Keratinocyte (primary cell): Measurements from ENCODE around the gene PLXNB1. TPM values are rescaled to one million over a fixed set of nuclear protein-coding genes. Genes with fewer than 3 reads are reported as not detected.

Experiments used
- DNase-seq: peaks from one replicate; pipeline ENCODE4 v3.0.0-alpha.2; 2011; ENCODE audit warnings: low read depth, missing footprints, low spot score
- FAIRE-seq: peaks from 2 replicates; lab custom pipeline; 2011; peaks lifted over from hg19 to GRCh38; lab: Jason Lieb, UNC
- H2AFZ ChIP-seq: 2 replicates; pipeline ENCODE4 v1.6.0; 2012; ENCODE audit warnings: low read length, control low read depth, inconsistent platforms; ENCODE audit not compliant: control insufficient read depth
- H3K27ac ChIP-seq: 2 replicates; pipeline ENCODE4 v1.5.1; 2011; ENCODE audit warnings: low read length; ENCODE audit not compliant: control insufficient read depth, insufficient read depth
- H3K27me3 ChIP-seq: 3 replicates; pipeline ENCODE4 v1.6.0; 2011; ENCODE audit warnings: low read length; ENCODE audit not compliant: control insufficient read depth, insufficient read depth; ENCODE audit errors: extremely low read depth
- H3K36me3 ChIP-seq, 2 experiments: 2 replicates in 1 of 2; 3 replicates in 1 of 2; pipeline ENCODE4 v1.5.1; 2011; ENCODE audit warnings: low read length in 2 of 2, mild to moderate bottlenecking in 1 of 2; ENCODE audit not compliant: control insufficient read depth in 2 of 2, insufficient read depth in 2 of 2; ENCODE audit errors: extremely low read depth in 1 of 2
- H3K4me1 ChIP-seq: 3 replicates; pipeline ENCODE4 v1.5.1; 2011; ENCODE audit warnings: low read length; ENCODE audit not compliant: control insufficient read depth, insufficient read depth; ENCODE audit errors: extremely low read depth
- H3K4me2 ChIP-seq: 3 replicates; pipeline ENCODE4 v1.6.0; 2011; ENCODE audit warnings: low read depth, low read length; ENCODE audit not compliant: control insufficient read depth, insufficient read depth; ENCODE audit errors: extremely low read depth
- H3K4me3 ChIP-seq, 3 experiments: fragments of 200-600 bp in 1 of 3; sonication (generic) in 1 of 3; 2 replicates in 2 of 3; 3 replicates in 1 of 3; pipeline ENCODE4 v1.5.1; 2011 to 2016; ENCODE audit warnings: low read length in 3 of 3, mild to moderate bottlenecking in 3 of 3, control low read depth in 2 of 3, inconsistent platforms in 1 of 3, low read depth in 1 of 3, mixed read lengths in 1 of 3, mixed run types in 1 of 3, moderate library complexity in 1 of 3; ENCODE audit not compliant: control insufficient read depth in 2 of 3, insufficient read depth in 2 of 3; ENCODE audit errors: extremely low read depth in 1 of 3
- H3K79me2 ChIP-seq: 2 replicates; pipeline ENCODE4 v1.6.0; 2012; ENCODE audit warnings: low read length; ENCODE audit not compliant: control insufficient read depth, insufficient read depth
- H3K9ac ChIP-seq: 3 replicates; pipeline ENCODE4 v1.6.0; 2011; ENCODE audit warnings: low read length; ENCODE audit not compliant: control insufficient read depth, insufficient read depth; ENCODE audit errors: extremely low read depth
- H3K9me1 ChIP-seq: 3 replicates; pipeline ENCODE4 v1.6.0; 2011; ENCODE audit warnings: low read length; ENCODE audit not compliant: control insufficient read depth, insufficient read depth; ENCODE audit errors: extremely low read depth
- H3K9me3 ChIP-seq: 2 replicates; pipeline ENCODE4 v1.5.1; 2012; ENCODE audit warnings: low read depth, low read length; ENCODE audit not compliant: control insufficient read depth
- H4K20me1 ChIP-seq: 3 replicates; pipeline ENCODE4 v1.6.0; 2011; ENCODE audit warnings: low read length; ENCODE audit not compliant: control insufficient read depth, insufficient read depth; ENCODE audit errors: extremely low read depth
- CTCF ChIP-seq, 3 experiments: IDR thresholded peaks in 1 of 3; conservative IDR thresholded peaks in 1 of 3; optimal IDR thresholded peaks in 1 of 3; 2 replicates in 2 of 3; 3 replicates in 1 of 3; pipeline versions ENCODE3 to v1.5.1; 2011; ENCODE audit warnings: low read length in 3 of 3, mild to moderate bottlenecking in 3 of 3, moderate library complexity in 2 of 3, control low read depth in 1 of 3, inconsistent platforms in 1 of 3; ENCODE audit not compliant: insufficient read depth in 2 of 3; ENCODE audit errors: extremely low read depth in 1 of 3
- EZH2 ChIP-seq: IDR thresholded peaks from one replicate; pipeline ENCODE4 v1.6.1; 2012; ENCODE audit warnings: inconsistent platforms, mild to moderate bottlenecking, low read length, moderate library complexity
- dilution Hi-C: fragments of 300-500 bp; cut with MboI; formaldehyde crosslinking; loops from one replicate; pipeline ENCODE4 v1.7.0; 2020; ENCODE audit warnings: low sequenced_read_pairs; ENCODE audit not compliant: extremely low pct_ligation_motif_present
- polyA plus RNA-seq, 5 experiments: library from polyadenylated mRNA; depleted of rRNA in 3 of 5; stranded (reverse) in 3 of 5; stranded (forward) in 1 of 5; unstranded in 1 of 5; fragments of >200 nt; gene quantifications; 1 replicate in 1 of 5; 2 replicates in 3 of 5; 3 replicates in 1 of 5; pipeline versions ENCODE4 v1.2.1 to v1.2.3, GENCODE V29; 2011 to 2012; ENCODE audit warnings: missing spikeins in 2 of 5, low read depth in 1 of 5, low replicate concordance in 1 of 5

The PLXNB1 gene
- polyA plus RNA-seq, 1 donor (not counting 4 experiments of a cell fraction or from before 2014, with no cell fraction given), result 83.0 TPM

GRCh38 chr3:48372377-48372770 is 57.5 kb downstream of the PLXNB1 start:
- TF ChIP-seq EZH2 (no peak), CTCF (optimal IDR thresholded peaks at IDR 0.05 in 1 of 3, IDR thresholded peaks at IDR 0.05 in 1 of 3, conservative IDR thresholded peaks at IDR 0.05 in 1 of 3; ENCODE audit: extremely low read depth in 1 of 3, insufficient read depth in 2 of 3, low read length in 3 of 3) (no peak)
- no peak overlapping the region for H3K27ac ChIP-seq
- dilution Hi-C loops, result no loop called here
- H3K36me3 ChIP-seq, result no peaks in the 10 kb centered on the region
- H3K9me3 ChIP-seq, result no peaks in the 10 kb centered on the region
- H3K9ac ChIP-seq, result no peak overlapping the region
- H3K4me2 ChIP-seq, result no peak overlapping the region
- H3K27me3 ChIP-seq, result no peaks in the 10 kb centered on the region
- no peak for FAIRE-seq
- no peaks in the 10 kb centered on the region for H3K79me2 ChIP-seq
- no peaks in the 10 kb centered on the region for H3K4me1 ChIP-seq
- no peaks in the 10 kb centered on the region for H3K9me1 ChIP-seq
- DNase-seq, result no peak
- no peak overlapping the region for H3K4me3 ChIP-seq
- no peak overlapping the region for H2AFZ ChIP-seq
- no peaks in the 10 kb centered on the region for H4K20me1 ChIP-seq

GRCh38 chr3:48371651-48372376 is 58.1 kb downstream of the PLXNB1 start, which contains the start of gene FBXW12:
Gene FBXW12 (plus strand): TSS chr3:48372219. CDS start chr3:48372768, 549 bp downstream.
- dilution Hi-C loops, result no loop called here
- Histone ChIP-seq H3K4me1 (no peaks in the 10 kb centered on the region), H3K36me3 (no peaks in the 10 kb centered on the region), H2AFZ (no peak within 1 kb of the TSS), H3K79me2 (no peaks in the 10 kb centered on the region), H3K9ac (no peak within 1 kb of the TSS), H4K20me1 (no peaks in the 10 kb centered on the region), H3K4me2 (no peak within 1 kb of the TSS), H3K27ac (no peak within 1 kb of the TSS), H3K27me3 (no peaks in the 10 kb centered on the region), H3K4me3 (no peak within 1 kb of the TSS), H3K9me3 (no peaks in the 10 kb centered on the region), H3K9me1 (no peaks in the 10 kb centered on the region)
- no peak for DNase-seq
- TF ChIP-seq EZH2 (no peak), CTCF (optimal IDR thresholded peaks at IDR 0.05 in 1 of 3, IDR thresholded peaks at IDR 0.05 in 1 of 3, conservative IDR thresholded peaks at IDR 0.05 in 1 of 3; ENCODE audit: extremely low read depth in 1 of 3, insufficient read depth in 2 of 3, low read length in 3 of 3) (no peak)
- no peak for FAIRE-seq
